ENCODE results near the gene CENPO. TPM values are rescaled to one million over a fixed set of nuclear protein-coding genes. Genes with fewer than 3 reads are reported as not detected.

CENPO gene
- total RNA-seq, 1 experiment from 2014 or later: 27.9 TPM

- no peaks in the 10 kb centered on the region for H4K20me1 ChIP-seq (ENCODE audit: insufficient read depth)
- no peaks in the 10 kb centered on the region; the same call in 1 of the 2 replicates for H3K79me2 ChIP-seq (ENCODE audit: insufficient read depth, low read length)
- DNase-seq (ENCODE audit: low read depth, low spot score): no peak
- BruUV-seq (replicated peaks): no TSS peak
- no peak for ATAC-seq
- no peak for TF ChIP-seq CEBPB (IDR thresholded peaks at IDR 0.05; ENCODE audit: low read depth)
- no peak for TF ChIP-seq EZH2phosphoT487 (IDR thresholded peaks at IDR 0.05; ENCODE audit: borderline replicate concordance)
- no peak for TF ChIP-seq SRF (IDR thresholded peaks at IDR 0.05; ENCODE audit: low read depth)
- TF ChIP-seq CTCF (IDR thresholded peaks at IDR 0.05 in 2 of 3, conservative IDR thresholded peaks at IDR 0.05 in 1 of 3; ENCODE audit: borderline replicate concordance in 1 of 3, insufficient read depth in 1 of 3, low read depth in 2 of 3, low read length in 2 of 3): no peak
- TF ChIP-seq ZBTB33 (IDR thresholded peaks at IDR 0.05; ENCODE audit: extremely low read depth, insufficient replicate concordance, low read length): no peak
- TF ChIP-seq ZNF274 (IDR thresholded peaks at IDR 0.05; ENCODE audit: low read depth, low read length): no peak
- TF ChIP-seq JUND (IDR thresholded peaks at IDR 0.05): no peak
- TF ChIP-seq SP1 (IDR thresholded peaks at IDR 0.05; ENCODE audit: low read depth): no peak
- no peak for TF ChIP-seq YY1 (IDR thresholded peaks at IDR 0.05; ENCODE audit: extremely low read depth, insufficient replicate concordance, low read depth, low read length)
- TF ChIP-seq REST (IDR thresholded peaks at IDR 0.05; ENCODE audit: low read depth): no peak
- TF ChIP-seq ELF1 (IDR thresholded peaks at IDR 0.05; ENCODE audit: borderline replicate concordance, low read depth): no peak
- TF ChIP-seq SIN3A (IDR thresholded peaks at IDR 0.05; ENCODE audit: low read depth): no peak
- no peak for TF ChIP-seq POLR2AphosphoS5 (IDR thresholded peaks at IDR 0.05; ENCODE audit: low read depth, low read length)
- no peak for TF ChIP-seq POLR2A (IDR thresholded peaks at IDR 0.05; ENCODE audit: borderline replicate concordance, extremely low read depth, insufficient read depth, insufficient read length)
- no peaks in the 10 kb centered on the region for H3K9me2 ChIP-seq (ENCODE audit: insufficient read depth)
- intact Hi-C loops (cut with micrococcal nuclease): no loop called here
- H3K9me3 ChIP-seq (ENCODE audit: control insufficient read depth in 1 of 2, insufficient read depth in 1 of 2, low read depth in 1 of 2, low read length in 2 of 2): no peaks in the 10 kb centered on the region
- no peak overlapping the region for H2AFZ ChIP-seq (ENCODE audit: low read depth, low read length, poor library complexity, severe bottlenecking)
- CTCF ChIA-PET: no interaction called here
- no peak overlapping the region for H3K9ac ChIP-seq (ENCODE audit: low read length)
- no peak overlapping the region for H3K27ac ChIP-seq (ENCODE audit: low read depth, low read length)
- no peak overlapping the region for H3K4me2 ChIP-seq (ENCODE audit: low read length)
- no peaks in the 10 kb centered on the region for H3K27me3 ChIP-seq (ENCODE audit: insufficient read depth, low read length)
- RAD21 ChIA-PET (ENCODE audit: low non-redundant PET in 1 of 2, low total read pairs in 2 of 2, uncharacterized antibody in 2 of 2, unreplicated experiment in 2 of 2): no interaction called here
- H3K4me1 ChIP-seq (ENCODE audit: control insufficient read depth in 1 of 2, insufficient read depth in 2 of 2, low read length in 2 of 2): no peaks in the 10 kb centered on the region
- POLR2A ChIA-PET: no interaction called here
- peaks cover 2 to 3% of the 10 kb centered on the region in 2 experiments; a peak in 2 of 4 replicates for H3K36me3 ChIP-seq (ENCODE audit: control insufficient read depth in 1 of 2, insufficient read depth in 2 of 2, low read length in 2 of 2)
- no peak overlapping the region for H3K4me3 ChIP-seq (replicated peaks in 1 of 2; ENCODE audit: low read depth in 1 of 2, low read length in 2 of 2)
Observed at GRCh38 chr2:24870891-24871705, 77.9 kb downstream of the CENPO start.
